Measurements from ENCODE around the gene ZSCAN22. TPM values are rescaled to one million over a fixed set of nuclear protein-coding genes. Genes with fewer than 3 reads are reported as not detected.

The ZSCAN22 gene
- total and polyA plus RNA-seq, 2 of the 13 experiments (the other 11 are each of a cell fraction or from before 2014, with no cell fraction given): 2.5 to 3.5 TPM

DNA sequence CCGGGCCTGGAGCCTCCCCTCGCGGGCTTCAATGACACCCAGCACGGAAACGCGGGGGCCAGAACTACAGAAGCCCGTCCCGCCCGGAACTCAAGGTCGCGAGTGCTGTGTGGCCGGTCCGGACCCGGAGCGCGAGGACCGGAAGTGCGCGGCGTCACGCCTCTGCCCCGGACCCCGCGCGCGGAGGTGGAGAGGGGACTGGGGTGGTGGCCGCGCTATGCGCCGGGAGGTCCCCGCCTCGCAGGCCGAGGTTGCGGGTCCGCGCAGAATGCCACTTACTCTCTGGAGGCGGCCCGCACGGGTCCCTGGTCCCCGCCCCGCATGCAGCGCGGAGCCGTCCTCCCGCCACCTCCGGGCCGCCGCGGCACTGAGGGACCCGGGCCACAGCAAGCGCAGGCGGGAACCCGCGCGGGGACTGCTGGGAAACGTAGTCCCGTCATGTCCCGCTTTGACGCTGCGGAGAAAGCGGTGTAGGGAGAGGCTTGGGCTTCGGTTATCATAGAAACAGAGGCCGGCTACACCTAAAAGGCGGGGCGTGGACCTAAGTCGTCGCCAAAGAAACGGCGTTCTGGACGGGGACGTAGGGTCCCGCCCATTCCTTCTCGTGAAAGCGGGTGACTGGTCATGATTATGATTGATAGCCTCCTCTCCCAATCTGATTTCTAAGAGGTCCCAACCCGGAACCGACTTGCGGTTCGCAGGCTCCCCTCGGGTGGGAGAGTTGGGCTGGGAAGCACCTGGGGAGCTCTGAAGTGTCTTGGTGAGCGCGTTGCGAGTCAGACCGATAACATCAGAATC is 54.1 kb downstream of the ZSCAN22 start, which contains the start of gene ZNF837 (continued):
- TF ChIP-seq, protein P1, sequence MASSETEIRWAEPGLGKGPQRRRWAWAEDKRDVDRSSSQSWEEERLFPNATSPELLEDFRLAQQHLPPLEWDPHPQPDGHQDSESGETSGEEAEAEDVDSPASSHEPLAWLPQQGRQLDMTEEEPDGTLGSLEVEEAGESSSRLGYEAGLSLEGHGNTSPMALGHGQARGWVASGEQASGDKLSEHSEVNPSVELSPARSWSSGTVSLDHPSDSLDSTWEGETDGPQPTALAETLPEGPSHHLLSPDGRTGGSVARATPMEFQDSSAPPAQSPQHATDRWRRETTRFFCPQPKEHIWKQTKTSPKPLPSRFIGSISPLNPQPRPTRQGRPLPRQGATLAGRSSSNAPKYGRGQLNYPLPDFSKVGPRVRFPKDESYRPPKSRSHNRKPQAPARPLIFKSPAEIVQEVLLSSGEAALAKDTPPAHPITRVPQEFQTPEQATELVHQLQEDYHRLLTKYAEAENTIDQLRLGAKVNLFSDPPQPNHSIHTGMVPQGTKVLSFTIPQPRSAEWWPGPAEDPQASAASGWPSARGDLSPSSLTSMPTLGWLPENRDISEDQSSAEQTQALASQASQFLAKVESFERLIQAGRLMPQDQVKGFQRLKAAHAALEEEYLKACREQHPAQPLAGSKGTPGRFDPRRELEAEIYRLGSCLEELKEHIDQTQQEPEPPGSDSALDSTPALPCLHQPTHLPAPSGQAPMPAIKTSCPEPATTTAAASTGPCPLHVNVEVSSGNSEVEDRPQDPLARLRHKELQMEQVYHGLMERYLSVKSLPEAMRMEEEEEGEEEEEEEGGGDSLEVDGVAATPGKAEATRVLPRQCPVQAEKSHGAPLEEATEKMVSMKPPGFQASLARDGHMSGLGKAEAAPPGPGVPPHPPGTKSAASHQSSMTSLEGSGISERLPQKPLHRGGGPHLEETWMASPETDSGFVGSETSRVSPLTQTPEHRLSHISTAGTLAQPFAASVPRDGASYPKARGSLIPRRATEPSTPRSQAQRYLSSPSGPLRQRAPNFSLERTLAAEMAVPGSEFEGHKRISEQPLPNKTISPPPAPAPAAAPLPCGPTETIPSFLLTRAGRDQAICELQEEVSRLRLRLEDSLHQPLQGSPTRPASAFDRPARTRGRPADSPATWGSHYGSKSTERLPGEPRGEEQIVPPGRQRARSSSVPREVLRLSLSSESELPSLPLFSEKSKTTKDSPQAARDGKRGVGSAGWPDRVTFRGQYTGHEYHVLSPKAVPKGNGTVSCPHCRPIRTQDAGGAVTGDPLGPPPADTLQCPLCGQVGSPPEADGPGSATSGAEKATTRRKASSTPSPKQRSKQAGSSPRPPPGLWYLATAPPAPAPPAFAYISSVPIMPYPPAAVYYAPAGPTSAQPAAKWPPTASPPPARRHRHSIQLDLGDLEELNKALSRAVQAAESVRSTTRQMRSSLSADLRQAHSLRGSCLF (CRISPR knock-in tag; IDR thresholded peaks at IDR 0.05; ENCODE audit: borderline replicate concordance): no peak
- TF ChIP-seq ZNF605 (CRISPR knock-in tag; IDR thresholded peaks at IDR 0.05) (no peak; the same call in none of the 2 replicates), ZNF230 (CRISPR knock-in tag; IDR thresholded peaks at IDR 0.05) (peak; percentile 57; the same call in 1 of the 2 replicates), RBM22 (optimal IDR thresholded peaks at IDR 0.05; ENCODE audit: low read length) (peak; percentile 91), ZNF44 (CRISPR knock-in tag; IDR thresholded peaks at IDR 0.05) (no peak), SAFB2 (CRISPR knock-in tag; IDR thresholded peaks at IDR 0.05; ENCODE audit: borderline replicate concordance, low read depth) (peak; percentile 25; the same call in 1 of the 2 replicates), ZNF558 (CRISPR knock-in tag; IDR thresholded peaks at IDR 0.05; ENCODE audit: borderline replicate concordance) (peak; percentile 84; the same call in 1 of the 2 replicates), ZNF709 (CRISPR knock-in tag; IDR thresholded peaks at IDR 0.05) (peak; percentile 91; the same call in 1 of the 2 replicates), ZNF326 (CRISPR knock-in tag; IDR thresholded peaks at IDR 0.05; ENCODE audit: borderline replicate concordance) (0 out of 2 replicates have a peak, but pooled peaks have one; percentile 37), MLLT10 (CRISPR knock-in tag; IDR thresholded peaks at IDR 0.05) (no peak), ZNF138 (CRISPR knock-in tag; IDR thresholded peaks at IDR 0.05; ENCODE audit: low read depth) (0 out of 2 replicates have a peak, but pooled peaks have one; percentile 38), RFX1 (IDR thresholded peaks at IDR 0.05) (peak; percentile 96), PHF20 (CRISPR knock-in tag; IDR thresholded peaks at IDR 0.05) (peak; percentile 96), CCAR2 (optimal IDR thresholded peaks at IDR 0.05; ENCODE audit: low read depth, low read length) (peak; percentile 54)
- TF ChIP-seq, protein P2, sequence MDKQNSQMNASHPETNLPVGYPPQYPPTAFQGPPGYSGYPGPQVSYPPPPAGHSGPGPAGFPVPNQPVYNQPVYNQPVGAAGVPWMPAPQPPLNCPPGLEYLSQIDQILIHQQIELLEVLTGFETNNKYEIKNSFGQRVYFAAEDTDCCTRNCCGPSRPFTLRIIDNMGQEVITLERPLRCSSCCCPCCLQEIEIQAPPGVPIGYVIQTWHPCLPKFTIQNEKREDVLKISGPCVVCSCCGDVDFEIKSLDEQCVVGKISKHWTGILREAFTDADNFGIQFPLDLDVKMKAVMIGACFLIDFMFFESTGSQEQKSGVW (CRISPR knock-in tag; IDR thresholded peaks at IDR 0.05; ENCODE audit: borderline replicate concordance): no peak
- TF ChIP-seq, protein P3, sequence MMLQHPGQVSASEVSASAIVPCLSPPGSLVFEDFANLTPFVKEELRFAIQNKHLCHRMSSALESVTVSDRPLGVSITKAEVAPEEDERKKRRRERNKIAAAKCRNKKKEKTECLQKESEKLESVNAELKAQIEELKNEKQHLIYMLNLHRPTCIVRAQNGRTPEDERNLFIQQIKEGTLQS (CRISPR knock-in tag; IDR thresholded peaks at IDR 0.05): peak; percentile 71
- TF ChIP-seq, protein P4, sequence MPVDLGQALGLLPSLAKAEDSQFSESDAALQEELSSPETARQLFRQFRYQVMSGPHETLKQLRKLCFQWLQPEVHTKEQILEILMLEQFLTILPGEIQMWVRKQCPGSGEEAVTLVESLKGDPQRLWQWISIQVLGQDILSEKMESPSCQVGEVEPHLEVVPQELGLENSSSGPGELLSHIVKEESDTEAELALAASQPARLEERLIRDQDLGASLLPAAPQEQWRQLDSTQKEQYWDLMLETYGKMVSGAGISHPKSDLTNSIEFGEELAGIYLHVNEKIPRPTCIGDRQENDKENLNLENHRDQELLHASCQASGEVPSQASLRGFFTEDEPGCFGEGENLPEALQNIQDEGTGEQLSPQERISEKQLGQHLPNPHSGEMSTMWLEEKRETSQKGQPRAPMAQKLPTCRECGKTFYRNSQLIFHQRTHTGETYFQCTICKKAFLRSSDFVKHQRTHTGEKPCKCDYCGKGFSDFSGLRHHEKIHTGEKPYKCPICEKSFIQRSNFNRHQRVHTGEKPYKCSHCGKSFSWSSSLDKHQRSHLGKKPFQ (CRISPR knock-in tag; IDR thresholded peaks at IDR 0.05; ENCODE audit: insufficient replicate concordance): no peak
- TF ChIP-seq, protein P5, sequence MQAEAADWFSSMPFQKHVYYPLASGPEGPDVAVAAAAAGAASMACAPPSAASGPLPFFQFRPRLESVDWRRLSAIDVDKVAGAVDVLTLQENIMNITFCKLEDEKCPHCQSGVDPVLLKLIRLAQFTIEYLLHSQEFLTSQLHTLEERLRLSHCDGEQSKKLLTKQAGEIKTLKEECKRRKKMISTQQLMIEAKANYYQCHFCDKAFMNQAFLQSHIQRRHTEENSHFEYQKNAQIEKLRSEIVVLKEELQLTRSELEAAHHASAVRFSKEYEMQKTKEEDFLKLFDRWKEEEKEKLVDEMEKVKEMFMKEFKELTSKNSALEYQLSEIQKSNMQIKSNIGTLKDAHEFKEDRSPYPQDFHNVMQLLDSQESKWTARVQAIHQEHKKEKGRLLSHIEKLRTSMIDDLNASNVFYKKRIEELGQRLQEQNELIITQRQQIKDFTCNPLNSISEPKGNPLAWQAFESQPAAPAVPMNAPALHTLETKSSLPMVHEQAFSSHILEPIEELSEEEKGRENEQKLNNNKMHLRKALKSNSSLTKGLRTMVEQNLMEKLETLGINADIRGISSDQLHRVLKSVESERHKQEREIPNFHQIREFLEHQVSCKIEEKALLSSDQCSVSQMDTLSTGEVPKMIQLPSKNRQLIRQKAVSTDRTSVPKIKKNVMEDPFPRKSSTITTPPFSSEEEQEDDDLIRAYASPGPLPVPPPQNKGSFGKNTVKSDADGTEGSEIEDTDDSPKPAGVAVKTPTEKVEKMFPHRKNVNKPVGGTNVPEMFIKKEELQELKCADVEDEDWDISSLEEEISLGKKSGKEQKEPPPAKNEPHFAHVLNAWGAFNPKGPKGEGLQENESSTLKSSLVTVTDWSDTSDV (CRISPR knock-in tag; IDR thresholded peaks at IDR 0.05): peak; percentile 37; the same call in 1 of the 2 replicates
